Urinary bladder (tissue), 4 donors: ENCODE measurements around the gene EHBP1L1. TPM values are rescaled to one million over a fixed set of nuclear protein-coding genes. Genes with fewer than 3 reads are reported as not detected.
"Not testable (repeated sequence)": the region's sequence is repeated elsewhere in the genome, so short reads cannot be mapped to it uniquely, and the experiment has no call there.

Source experiments
- DNase-seq: peaks from one replicate; pipeline ENCODE4 v3.0.0-alpha.2; 2015; ENCODE audit errors: extremely low spot score
- H3K27ac ChIP-seq: one replicate; pipeline ENCODE4 v1.5.1; 2013; ENCODE audit warnings: low read depth, mild to moderate bottlenecking, moderate library complexity
- H3K36me3 ChIP-seq: one replicate; pipeline ENCODE4 v1.6.1; 2013; ENCODE audit warnings: mild to moderate bottlenecking, moderate library complexity; ENCODE audit not compliant: insufficient read depth
- H3K4me1 ChIP-seq: one replicate; pipeline ENCODE4 v1.6.1; 2013; ENCODE audit warnings: mild to moderate bottlenecking, moderate library complexity; ENCODE audit not compliant: insufficient read depth
- H3K4me3 ChIP-seq: one replicate; pipeline ENCODE4 v1.5.1; 2013; ENCODE audit warnings: low read depth, low read length
- WGBS: extraction: QIAGEN DNeasy Blood & Tissue Kit; methylation state at CpG from one replicate; pipeline ENCODE4 v1.1.7; 2013; 5-methylcytosine and 5-hydroxymethylcytosine counted together
- polyA plus RNA-seq: library from polyadenylated mRNA; stranded (reverse); fragments of 200-250 nt; gene quantifications from one replicate; pipeline ENCODE4 v1.2.3, GENCODE V29; 2013
- total RNA-seq: library from RNA; depleted of rRNA; stranded (reverse); fragments of >200 nt; gene quantifications from one replicate; pipeline ENCODE4 v1.2.3, GENCODE V29; 2014
- donor health status: healthy with polysubstance abuse.
- donor health status: healthy.

The EHBP1L1 gene
- total and polyA plus RNA-seq, 2 donors, result 45.9 to 178 TPM

DNA sequence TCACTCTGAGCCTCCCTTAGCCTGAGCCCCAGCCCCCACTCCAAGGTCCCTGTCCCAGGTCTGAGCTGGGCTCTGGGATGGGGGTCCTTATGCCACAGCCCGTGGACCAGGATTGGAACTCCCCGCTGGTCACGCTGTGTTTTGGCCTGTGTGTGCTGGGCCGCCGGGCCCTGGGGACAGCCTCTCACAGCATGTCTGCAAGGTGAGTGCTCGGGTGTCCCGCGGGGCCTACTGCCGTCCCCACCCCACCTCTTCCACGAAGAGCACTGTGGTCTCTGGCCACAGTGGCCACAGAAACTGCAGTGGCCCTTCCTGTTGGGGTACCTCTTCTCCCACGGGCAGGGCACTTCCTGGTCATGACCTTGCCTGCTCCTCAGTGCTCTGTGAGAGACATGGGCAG is 58.6 kb downstream of the EHBP1L1 start:
- H3K27ac ChIP-seq, result no peak overlapping the region
- H3K4me3 ChIP-seq, result no peak overlapping the region
- no peaks in the 10 kb centered on the region for H3K4me1 ChIP-seq
- 92% methylated on average over 11 of the region's 11 CpGs for WGBS
- peaks cover 8% of the 10 kb centered on the region for H3K36me3 ChIP-seq
- DNase-seq, result no peak

DNA sequence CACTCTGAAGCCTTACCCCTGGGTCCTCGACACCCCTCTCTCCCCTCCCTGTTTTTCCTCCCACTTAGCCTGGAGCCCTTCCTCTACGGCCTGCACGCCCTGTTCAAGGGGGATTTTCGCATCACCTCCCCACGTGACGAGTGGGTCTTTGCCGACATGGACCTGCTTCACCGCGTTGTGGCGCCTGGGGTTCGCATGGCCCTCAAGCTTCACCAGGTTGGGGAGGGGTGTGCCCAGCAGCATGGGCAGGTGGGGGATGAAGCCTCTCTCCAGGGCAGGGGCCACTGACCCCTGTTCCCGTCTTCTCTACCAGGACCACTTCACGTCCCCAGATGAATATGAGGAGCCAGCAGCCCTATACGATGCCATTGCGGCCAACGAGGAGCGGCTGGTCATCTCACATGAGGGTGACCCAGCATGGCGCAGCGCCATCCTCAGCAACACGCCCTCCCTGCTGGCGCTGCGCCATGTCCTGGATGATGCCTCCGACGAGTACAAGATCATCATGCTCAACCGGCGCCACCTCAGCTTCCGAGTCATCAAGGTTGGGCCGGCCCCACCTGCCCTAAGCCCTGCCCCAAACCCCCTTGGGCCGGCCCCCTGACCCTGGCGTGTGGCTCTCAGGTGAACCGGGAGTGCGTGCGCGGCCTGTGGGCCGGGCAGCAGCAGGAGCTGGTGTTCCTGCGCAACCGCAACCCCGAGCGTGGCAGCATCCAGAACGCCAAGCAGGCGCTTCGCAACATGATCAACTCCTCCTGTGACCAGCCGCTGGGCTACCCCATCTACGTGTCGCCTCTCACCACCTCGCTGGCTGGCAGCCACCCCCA is 59.3 kb downstream of the EHBP1L1 start:
- Histone ChIP-seq H3K4me1 (no peaks in the 10 kb centered on the region), H3K27ac (no peak overlapping the region), H3K36me3 (peaks cover 8% of the 10 kb centered on the region), H3K4me3 (no peak overlapping the region)
- no peak for DNase-seq
- WGBS, result 93% methylated on average over 46 of the region's 46 CpGs

DNA sequence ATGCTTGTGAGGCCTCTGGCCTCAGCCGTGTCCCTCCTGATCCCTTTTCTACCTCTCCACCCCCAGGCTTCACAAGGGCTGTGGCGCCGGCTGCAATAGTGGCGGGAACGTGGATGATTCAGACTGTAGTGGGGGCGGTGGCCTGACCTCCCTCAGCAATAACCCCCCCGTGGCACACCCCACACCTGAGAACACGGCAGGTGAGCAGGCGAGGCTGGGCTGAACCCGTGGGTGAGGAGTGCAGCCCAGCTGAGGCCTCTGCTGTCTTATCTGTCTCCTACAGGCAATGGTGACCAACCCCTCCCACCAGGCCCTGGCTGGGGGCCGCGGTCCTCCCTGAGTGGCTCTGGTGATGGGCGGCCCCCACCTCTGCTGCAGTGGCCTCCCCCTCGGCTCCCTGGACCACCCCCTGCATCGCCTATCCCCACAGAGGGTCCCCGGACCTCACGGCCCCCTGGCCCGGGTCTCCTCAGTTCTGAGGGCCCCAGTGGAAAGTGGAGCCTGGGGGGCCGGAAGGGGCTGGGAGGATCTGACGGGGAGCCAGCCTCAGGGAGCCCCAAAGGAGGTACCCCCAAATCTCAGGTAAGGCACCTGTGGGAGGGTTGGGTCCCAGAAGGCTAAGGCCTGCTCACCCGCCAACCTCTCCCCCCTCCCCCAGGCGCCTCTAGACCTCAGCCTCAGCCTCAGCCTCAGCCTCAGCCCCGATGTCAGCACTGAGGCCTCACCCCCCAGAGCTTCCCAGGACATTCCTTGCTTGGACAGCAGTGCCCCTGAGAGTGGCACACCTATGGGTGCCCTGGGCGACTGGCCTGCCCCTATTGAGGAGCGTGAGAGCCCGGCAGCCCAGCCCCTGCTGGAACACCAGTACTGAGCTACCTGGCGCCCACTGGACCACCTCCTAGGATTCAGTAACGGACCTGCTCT is 60.5 kb downstream of the EHBP1L1 start:
- peaks cover 4% of the 10 kb centered on the region for H3K36me3 ChIP-seq
- H3K4me3 ChIP-seq, result no peak overlapping the region
- H3K4me1 ChIP-seq, result no peaks in the 10 kb centered on the region
- DNase-seq, result no peak
- WGBS, result 93% methylated on average over 28 of the region's 28 CpGs
- no peak overlapping the region for H3K27ac ChIP-seq

DNA sequence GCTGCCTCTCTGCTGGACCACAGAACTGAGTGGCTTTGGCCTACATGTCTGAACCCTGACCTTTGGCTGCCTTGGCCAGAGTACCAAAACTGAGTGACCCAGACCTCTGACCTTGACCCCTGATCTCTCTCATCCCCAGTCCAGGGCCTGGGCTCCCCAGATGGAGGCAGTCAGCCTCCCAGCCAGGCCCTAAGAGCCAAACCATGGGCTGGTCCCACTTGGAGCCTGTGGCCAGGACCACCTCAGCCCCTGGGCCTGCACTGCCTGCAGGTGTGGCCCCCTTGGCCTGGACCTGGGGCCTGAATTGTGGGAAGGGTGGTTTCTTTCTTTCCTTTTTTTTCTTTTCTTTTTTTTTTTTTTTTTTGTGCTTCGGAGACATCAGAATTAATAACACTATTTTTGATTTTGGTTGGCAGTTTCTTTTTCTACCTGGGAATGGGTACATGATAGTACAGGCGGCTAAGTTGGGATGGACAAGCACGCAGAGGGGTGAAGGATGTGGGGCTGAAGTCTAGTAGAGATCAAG is 61.2 kb downstream of the EHBP1L1 start:
- no peak overlapping the region for H3K4me3 ChIP-seq
- peaks cover 4% of the 10 kb centered on the region for H3K36me3 ChIP-seq
- no peak for DNase-seq
- no peak overlapping the region for H3K27ac ChIP-seq
- 87% methylated on average over 3 of the region's 3 CpGs for WGBS
- H3K4me1 ChIP-seq, result no peaks in the 10 kb centered on the region

DNA sequence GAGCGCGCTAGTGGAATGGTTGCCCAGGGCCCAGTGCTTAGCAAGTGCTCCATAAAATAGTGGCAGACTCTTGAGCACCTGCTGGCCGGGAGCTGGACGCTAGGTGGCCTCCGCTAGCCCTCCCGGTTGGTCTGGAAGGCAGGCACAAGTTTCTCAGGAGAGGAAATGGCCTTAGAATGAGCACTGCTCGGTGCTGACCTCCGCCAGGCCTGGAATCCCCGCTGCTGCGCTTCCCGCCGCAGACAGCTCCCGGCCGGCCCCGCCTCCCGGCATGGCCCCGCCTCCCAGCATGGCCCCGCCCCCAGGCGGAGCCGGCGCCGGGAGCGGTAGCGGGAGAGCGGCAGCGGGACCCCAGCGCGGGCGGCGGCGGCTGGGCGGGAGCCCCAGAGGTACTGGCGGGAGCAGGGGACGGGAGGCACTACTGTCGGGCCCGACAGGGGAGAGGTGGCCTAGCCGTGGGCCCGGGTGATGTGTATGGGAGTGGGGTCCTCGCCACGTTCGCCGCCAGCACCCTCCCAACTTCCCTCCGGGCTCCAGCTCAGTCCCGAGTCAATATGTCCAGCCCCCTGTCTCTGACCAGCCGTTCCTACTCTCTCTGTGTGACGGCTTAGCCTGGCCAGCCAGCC is 62.1 kb downstream of the EHBP1L1 start, which contains the start of gene SIPA1:
SIPA1 (plus strand) TSS at position 308 of the 626 bp plus-strand sequence. CDS start 2,821 bp downstream, outside the sequence.
- no peaks in the 10 kb centered on the region for H3K4me1 ChIP-seq
- peak within 1 kb of the TSS; percentile 60 for H3K4me3 ChIP-seq
- WGBS, result 3% methylated on average over 46 of the region's 46 CpGs
- DNase-seq, result no peak
- H3K27ac ChIP-seq, result peak within 1 kb of the TSS; percentile 55
- H3K36me3 ChIP-seq, result peaks cover 4% of the 10 kb centered on the region

DNA sequence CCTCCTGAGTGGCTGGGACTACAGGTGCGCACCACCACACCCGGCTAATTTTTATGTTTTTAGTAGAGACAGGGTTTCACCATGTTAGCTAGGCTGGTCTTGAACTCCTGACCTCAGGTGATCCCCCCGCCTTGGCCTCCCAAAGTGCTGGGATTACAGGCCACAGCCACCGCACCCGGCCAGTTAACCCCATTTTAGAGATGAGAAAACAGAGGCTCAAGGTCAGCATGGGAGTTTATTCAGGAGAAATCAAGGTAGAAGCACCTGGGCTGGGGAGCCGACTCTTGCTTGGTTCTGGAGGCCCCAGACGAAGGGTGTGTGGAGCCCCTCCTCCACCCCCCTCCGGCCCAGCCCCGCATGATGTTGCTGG is 63.4 kb downstream of the EHBP1L1 start:
- DNase-seq, H3K27ac ChIP-seq, H3K4me3 ChIP-seq, H3K36me3 ChIP-seq, H3K4me1 ChIP-seq: not testable (repeated sequence)
- 80% methylated on average over 9 of the region's 9 CpGs for WGBS

DNA sequence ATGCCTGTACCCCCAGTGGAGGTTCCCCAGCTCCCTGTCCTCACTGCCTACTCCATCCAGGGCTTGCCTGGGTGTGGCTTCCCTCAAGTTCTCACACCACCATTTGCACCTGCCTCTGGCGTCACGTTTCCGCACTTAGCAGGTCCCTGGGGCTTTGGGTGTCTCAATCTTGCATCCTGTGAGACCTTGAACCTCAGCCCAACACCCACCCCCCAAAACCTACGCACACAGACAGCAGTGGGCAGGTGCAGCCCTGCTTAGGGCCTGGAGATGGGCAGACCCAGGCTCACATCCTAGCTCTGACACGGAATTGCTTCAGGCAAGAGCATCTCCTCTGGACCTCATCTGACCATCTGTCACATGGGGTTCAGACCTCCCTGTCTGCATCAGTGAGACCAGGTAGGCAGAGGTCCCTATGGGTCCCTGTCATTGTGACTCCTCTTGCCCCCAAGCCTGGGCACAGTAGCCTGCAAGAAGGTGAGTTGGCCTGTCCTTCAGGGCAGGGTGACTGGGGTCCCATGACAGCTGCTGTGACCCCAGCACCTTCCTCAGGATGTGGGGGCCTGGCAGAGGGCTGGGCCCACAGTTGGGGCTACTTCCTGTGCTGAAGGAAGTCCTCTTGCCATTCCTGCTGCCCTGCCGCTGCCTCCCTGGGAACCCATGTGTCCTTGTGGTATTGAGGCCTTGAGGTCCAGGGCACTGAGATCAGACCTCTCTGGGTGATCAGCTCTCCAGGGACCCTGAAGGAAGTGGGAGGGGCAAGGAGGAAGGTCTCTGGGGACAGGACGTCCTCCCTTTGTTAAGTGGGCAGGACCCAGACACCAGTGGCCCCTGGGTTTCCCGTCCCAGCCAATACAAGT is 64.0 kb downstream of the EHBP1L1 start:
- no peak overlapping the region for H3K27ac ChIP-seq
- 71% methylated on average over 8 of the region's 8 CpGs for WGBS
- H3K4me1 ChIP-seq, result no peaks in the 10 kb centered on the region
- H3K4me3 ChIP-seq, result peak overlapping the region; percentile 3
- DNase-seq, result no peak
- peaks cover 4% of the 10 kb centered on the region for H3K36me3 ChIP-seq

DNA sequence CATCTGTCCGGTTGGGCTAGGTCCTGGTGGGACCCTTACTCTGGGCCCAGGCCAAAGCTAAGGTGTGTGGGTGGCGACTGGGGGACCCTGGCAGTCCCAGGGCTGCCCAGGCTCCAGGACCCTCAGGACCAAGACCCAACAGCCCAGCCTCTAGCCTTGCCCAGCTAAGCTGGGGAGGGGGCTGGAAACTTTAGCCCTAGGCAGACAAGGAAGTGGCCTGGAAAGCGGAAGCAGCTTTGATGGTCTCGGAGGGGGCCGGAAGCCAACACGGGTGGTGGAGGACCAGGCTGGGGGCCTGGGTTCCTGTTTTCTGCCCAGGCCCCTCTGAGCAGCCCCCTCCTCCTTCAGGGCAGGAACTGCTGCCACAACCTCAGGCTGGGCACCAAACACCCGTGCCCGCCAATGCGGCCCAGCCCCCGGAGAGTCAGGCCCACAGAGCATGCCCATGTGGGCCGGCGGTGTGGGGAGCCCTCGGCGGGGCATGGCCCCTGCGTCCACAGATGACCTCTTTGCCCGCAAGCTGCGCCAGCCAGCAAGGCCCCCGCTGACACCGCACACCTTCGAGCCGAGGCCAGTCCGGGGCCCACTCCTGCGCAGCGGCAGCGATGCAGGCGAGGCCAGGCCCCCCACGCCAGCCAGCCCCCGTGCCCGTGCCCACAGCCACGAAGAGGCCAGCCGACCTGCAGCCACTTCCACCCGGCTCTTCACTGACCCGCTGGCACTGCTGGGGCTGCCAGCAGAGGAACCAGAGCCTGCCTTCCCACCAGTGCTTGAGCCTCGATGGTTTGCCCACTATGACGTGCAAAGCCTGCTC is 64.8 kb downstream of the EHBP1L1 start:
- DNase-seq, result no peak
- H3K4me1 ChIP-seq, result no peaks in the 10 kb centered on the region
- peak overlapping the region; percentile 21 for H3K4me3 ChIP-seq
- H3K36me3 ChIP-seq, result no peaks in the 10 kb centered on the region
- WGBS, result 78% methylated on average over 35 of the region's 35 CpGs
- no peak overlapping the region for H3K27ac ChIP-seq

DNA sequence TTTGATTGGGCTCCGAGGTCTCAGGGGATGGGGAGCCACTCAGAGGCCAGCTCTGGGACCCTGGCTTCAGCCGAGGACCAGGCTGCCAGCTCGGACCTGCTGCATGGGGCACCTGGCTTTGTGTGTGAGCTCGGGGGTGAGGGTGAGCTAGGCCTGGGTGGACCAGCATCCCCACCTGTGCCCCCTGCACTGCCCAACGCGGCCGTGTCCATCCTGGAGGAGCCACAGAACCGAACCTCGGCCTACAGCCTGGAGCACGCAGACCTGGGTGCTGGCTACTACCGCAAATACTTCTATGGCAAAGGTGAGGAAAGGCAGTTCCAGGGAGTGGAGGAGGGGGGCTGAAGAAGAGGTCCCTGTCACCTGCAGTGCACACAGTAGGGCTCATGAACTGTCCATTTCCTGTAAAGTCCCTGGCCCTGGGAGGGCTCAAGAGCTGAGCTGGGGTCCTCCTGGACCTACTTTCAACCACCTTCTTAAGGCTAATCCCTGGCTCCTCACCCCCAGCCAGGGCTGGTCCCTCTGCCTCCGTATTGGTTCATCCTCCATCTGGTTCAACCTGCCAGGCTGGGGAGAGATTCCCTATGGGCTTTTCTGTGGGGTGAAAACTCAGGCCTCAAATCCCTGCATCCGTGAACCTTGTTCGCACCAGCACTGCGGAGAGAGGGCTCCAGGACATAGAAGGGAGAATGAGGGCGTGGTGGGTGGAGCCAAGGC is 65.6 kb downstream of the EHBP1L1 start:
- Histone ChIP-seq H3K4me3 (no peak overlapping the region), H3K27ac (no peak overlapping the region), H3K36me3 (peaks cover 3% of the 10 kb centered on the region), H3K4me1 (no peaks in the 10 kb centered on the region)
- WGBS, result 81% methylated on average over 16 of the region's 16 CpGs
- no peak for DNase-seq
